HG03060 (cell line): ENCODE results near the gene ARMC8.

ENCODE experiments used
- ATAC-seq: cut with Tn5 transposase; IDR thresholded peaks from one replicate; pipeline ENCODE4 v1.9.1; 2021; ENCODE audit warnings: low read depth, moderate number of reproducible peaks; ENCODE audit not compliant: unreplicated experiment

ARMC8 gene

GRCh38 chr3:138241676-138242075, 54.6 kb downstream of the ARMC8 start:
- no peak for ATAC-seq

GRCh38 chr3:138242466-138242865, 55.4 kb downstream of the ARMC8 start:
- ATAC-seq = no peak

GRCh38 chr3:138245026-138245425, 57.9 kb downstream of the ARMC8 start:
- no peak for ATAC-seq

- no peak for ATAC-seq
These were observed 62.5 kb downstream of the ARMC8 start for GRCh38 chr3:138249636-138250035.

GRCh38 chr3:138253609-138254008, 66.5 kb downstream of the ARMC8 start:
- no peak for ATAC-seq

- ATAC-seq = no peak
These were observed 67.1 kb downstream of the ARMC8 start for GRCh38 chr3:138254216-138254615.

- no peak for ATAC-seq
These were observed 68.9 kb downstream of the ARMC8 start for GRCh38 chr3:138256022-138256421.

- no peak for ATAC-seq
These were observed 70.9 kb downstream of the ARMC8 start for GRCh38 chr3:138257986-138258385.

GRCh38 chr3:138259126-138259525, 72.0 kb downstream of the ARMC8 start:
- ATAC-seq = no peak

GRCh38 chr3:138260611-138261010, 73.5 kb downstream of the ARMC8 start:
- ATAC-seq = no peak

GRCh38 chr3:138263104-138263503, 76.0 kb downstream of the ARMC8 start:
- no peak for ATAC-seq

GRCh38 chr3:138265745-138266144, 78.6 kb downstream of the ARMC8 start:
- no peak for ATAC-seq

- no peak for ATAC-seq
These were observed 80.0 kb downstream of the ARMC8 start for GRCh38 chr3:138267083-138267482.

- ATAC-seq = no peak
These were observed 83.1 kb downstream of the ARMC8 start for GRCh38 chr3:138270245-138270644.

- ATAC-seq = no peak
These were observed 84.2 kb downstream of the ARMC8 start for GRCh38 chr3:138271189-138271794.

- ATAC-seq = no peak
These were observed 94.5 kb downstream of the ARMC8 start for GRCh38 chr3:138281561-138281960.

- ATAC-seq = no peak
These were observed 95.7 kb downstream of the ARMC8 start for GRCh38 chr3:138282836-138283235.

- ATAC-seq = no peak
These were observed 97.0 kb downstream of the ARMC8 start for GRCh38 chr3:138284079-138284478.

GRCh38 chr3:138284957-138285477, 97.9 kb downstream of the ARMC8 start:
- no peak for ATAC-seq

GRCh38 chr3:138289260-138289659, 102.2 kb downstream of the ARMC8 start:
- no peak for ATAC-seq

GRCh38 chr3:138289701-138290100, 102.6 kb downstream of the ARMC8 start:
- ATAC-seq = no peak

GRCh38 chr3:138296639-138297038, 109.5 kb downstream of the ARMC8 start:
- no peak for ATAC-seq
